ENCODE data around the gene GCNA. TPM values are rescaled to one million over a fixed set of nuclear protein-coding genes. Genes with fewer than 3 reads are reported as not detected.
"Not testable (repeated sequence)": the region's sequence is repeated elsewhere in the genome, so short reads cannot be mapped to it uniquely, and the experiment has no call there.

GCNA gene
- total RNA-seq, 4 donors from 2014 or later, result 0.67 to 3.8 (median 0.98) TPM

DNA sequence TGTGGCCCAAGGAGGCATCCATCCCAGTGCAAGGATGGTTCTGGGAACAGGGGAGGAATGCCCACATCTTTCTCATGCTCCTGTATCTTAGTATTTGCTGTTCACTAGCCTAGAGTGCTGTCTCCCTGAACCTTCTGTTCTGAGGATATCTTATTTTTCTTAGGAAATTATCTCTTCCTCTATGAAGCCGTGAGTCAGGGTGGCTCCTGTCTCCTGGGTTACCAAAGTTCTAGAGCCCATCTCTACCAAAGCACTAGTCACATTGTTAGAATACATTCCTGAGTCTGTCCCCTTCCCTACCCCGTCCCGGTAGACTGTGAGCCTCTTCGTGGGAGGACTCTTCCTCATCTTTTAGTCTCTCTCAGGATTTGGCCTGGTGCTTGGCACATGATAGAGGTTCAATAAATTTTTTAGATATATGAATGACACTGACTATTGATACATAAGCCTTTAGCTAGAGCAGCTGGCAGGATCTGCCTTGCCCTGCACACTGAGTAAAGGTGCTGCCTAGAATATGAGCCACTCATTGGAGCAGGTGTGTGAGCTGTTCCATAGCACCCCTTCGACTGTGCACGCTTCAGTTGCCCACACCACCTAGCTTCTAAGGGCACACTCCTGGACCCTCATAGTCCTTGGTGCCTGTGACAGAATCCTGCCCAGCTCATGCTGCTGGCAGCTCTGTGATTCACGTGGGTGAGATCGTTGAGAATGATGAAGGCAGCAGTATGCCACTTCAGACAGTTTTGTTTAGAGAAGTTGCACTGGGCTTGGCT is 26.7 kb downstream of the GCNA start:
- TF ChIP-seq POLR2A (IDR thresholded peaks at IDR 0.05) (no peak), CTCF (IDR thresholded peaks at IDR 0.05) (no peak)
- intact Hi-C loops (cut with DNase I; ENCODE audit: low total_unique reads), result no loop called here
- H3K4me3 ChIP-seq (ENCODE audit: low read depth, poor library complexity, severe bottlenecking), result no peak overlapping the region
- peak in 1 of 2 donors; percentile 43 for DNase-seq (ENCODE audit: low spot score in 2 of 2)
- WGBS, 2 donors, result 81 to 91% methylated on average over 7 to 8 of the region's 8 CpGs

- DNase-seq (ENCODE audit: low spot score in 2 of 2), result peak in 1 of 2 donors; percentile 32
- WGBS, 2 donors, result 66 to 67% methylated on average over 8 to 9 of the region's 9 CpGs
- H3K4me3 ChIP-seq (ENCODE audit: low read depth, poor library complexity, severe bottlenecking), result no peak overlapping the region
- intact Hi-C loops (cut with DNase I; ENCODE audit: low total_unique reads), result no loop called here
- TF ChIP-seq CTCF (IDR thresholded peaks at IDR 0.05) (no peak), POLR2A (IDR thresholded peaks at IDR 0.05) (no peak)
Measured at GRCh38 chrX:71606536-71607216, 28.4 kb downstream of the GCNA start.

GRCh38 chrX:71607488-71607887 is 29.3 kb downstream of the GCNA start:
- no peak for DNase-seq (ENCODE audit: low spot score in 2 of 2)
- H3K4me3 ChIP-seq (ENCODE audit: low read depth, poor library complexity, severe bottlenecking), result no peak overlapping the region
- 85% methylated on average over 2 of the region's 2 CpGs for WGBS, 2 donors
- intact Hi-C loops (cut with DNase I; ENCODE audit: low total_unique reads), result no loop called here
- no peak for TF ChIP-seq CTCF (IDR thresholded peaks at IDR 0.05)
- no peak for TF ChIP-seq POLR2A (IDR thresholded peaks at IDR 0.05)

DNA sequence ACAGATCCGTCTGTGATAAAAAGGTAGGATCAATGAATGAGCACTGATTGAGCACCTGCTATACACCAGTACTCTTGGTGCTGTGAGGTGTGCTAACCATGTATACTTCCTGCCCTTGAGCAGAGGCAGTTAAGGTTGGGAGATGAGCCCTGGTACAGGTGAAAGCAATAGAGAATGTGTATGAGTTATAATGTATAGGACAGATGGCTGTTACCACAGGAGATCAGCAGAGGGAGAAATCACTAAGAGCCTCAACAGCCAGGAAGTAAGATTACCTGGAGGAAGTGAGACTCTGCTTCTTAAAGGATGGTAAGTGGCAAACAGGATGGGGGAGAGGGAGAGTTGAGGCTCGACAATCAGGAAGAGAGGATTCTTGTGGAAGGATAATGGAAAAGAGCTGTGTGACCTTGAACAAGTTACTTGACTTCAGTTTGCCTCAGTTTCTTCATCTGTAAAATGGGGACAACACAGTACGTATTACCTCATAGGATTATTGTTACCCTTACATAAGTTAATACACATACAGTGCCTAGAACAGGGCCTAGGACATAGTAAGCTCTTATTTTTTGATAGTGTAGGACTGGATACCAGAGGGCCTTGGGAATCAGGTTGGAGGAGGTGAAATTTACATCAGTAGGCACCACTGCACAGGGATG is 31.0 kb downstream of the GCNA start:
- DNase-seq (ENCODE audit: low spot score in 2 of 2), result no peak
- intact Hi-C loops (cut with DNase I; ENCODE audit: low total_unique reads), result no loop called here
- 84 to 91% methylated on average over 3 of the region's 3 CpGs for WGBS, 2 donors
- H3K4me3 ChIP-seq (ENCODE audit: low read depth, poor library complexity, severe bottlenecking), result no peak overlapping the region
- TF ChIP-seq CTCF (IDR thresholded peaks at IDR 0.05), result no peak
- TF ChIP-seq POLR2A (IDR thresholded peaks at IDR 0.05), result no peak

DNA sequence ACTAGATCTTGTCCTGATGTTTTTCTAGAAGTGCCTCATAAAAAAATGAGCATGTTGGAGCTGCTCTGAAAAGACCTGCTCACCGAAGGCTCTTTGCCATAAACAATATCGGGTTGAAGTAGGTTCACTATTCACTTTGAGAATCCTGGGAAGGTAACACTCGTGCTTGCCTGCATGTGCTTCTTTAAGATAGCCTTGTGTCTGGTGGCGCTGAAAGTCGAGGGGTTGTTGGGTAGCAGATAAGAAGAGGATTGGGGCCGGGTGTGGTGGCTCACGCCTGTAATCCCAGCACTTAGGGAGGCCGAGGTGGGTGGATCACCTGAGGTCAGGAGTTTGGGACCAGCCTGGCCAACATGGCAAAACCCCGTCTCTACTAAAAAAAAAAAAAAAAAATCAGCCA is 33.5 kb downstream of the GCNA start:
- DNase-seq (ENCODE audit: low spot score in 2 of 2); intact Hi-C loops (cut with DNase I; ENCODE audit: low total_unique reads); H3K4me3 ChIP-seq (ENCODE audit: low read depth, poor library complexity, severe bottlenecking): not testable (repeated sequence)
- 85 to 94% methylated on average over 9 of the region's 9 CpGs for WGBS, 2 donors

DNA sequence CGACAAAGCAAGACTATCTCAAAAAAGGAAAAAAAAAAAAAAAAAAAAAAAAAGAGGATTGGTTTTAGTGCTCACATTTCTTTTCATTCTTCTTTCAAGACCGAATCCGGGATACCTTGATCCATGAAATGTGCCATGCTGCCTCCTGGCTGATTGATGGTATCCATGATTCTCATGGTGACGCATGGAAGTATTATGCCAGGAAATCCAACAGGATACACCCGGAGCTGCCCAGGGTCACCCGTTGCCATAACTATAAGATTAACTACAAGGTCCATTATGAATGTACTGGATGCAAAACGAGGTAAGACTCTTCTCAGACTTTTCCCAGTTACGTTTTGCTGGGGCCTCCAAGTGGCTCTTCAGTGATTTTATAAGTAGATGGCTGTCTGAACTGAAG is 34.0 kb downstream of the GCNA start:
- WGBS, 2 donors, result 78 to 85% methylated on average over 8 of the region's 8 CpGs
- intact Hi-C loops (cut with DNase I; ENCODE audit: low total_unique reads), result no loop called here
- DNase-seq (ENCODE audit: low spot score in 2 of 2), result no peak
- no peak for TF ChIP-seq CTCF (IDR thresholded peaks at IDR 0.05)
- no peak for TF ChIP-seq POLR2A (IDR thresholded peaks at IDR 0.05)
- no peak overlapping the region for H3K4me3 ChIP-seq (ENCODE audit: low read depth, poor library complexity, severe bottlenecking)
